Stomach (tissue), 4 donors: ENCODE results near the gene DNM3.

Experiments
- POLR2A ChIP-seq, 4 donors: fragments of 450-650 bp; IDR thresholded peaks; one replicate each; pipeline ENCODE4 v1.6.1; 2016; ENCODE audit warnings: antibody characterized with exemption in 4 of 4, control low read depth in 2 of 4, mild to moderate bottlenecking in 1 of 4, moderate library complexity in 1 of 4
- POLR2AphosphoS5 ChIP-seq, 3 donors: sonication (generic); formaldehyde crosslinking; IDR thresholded peaks; one replicate each; pipeline ENCODE4 v1.6.1; 2016; ENCODE audit warnings: antibody characterized with exemption in 3 of 3
- TF ChIP-seq, protein P1 (sequence below), 7 experiments: fragments of 450-650 bp in 4 of 7; fragments of 200-600 bp in 3 of 7; sonication (generic) in 3 of 7; IDR thresholded peaks; one replicate each; pipeline ENCODE4 v1.5.1; 2016 to 2019; ENCODE audit warnings: antibody characterized with exemption in 7 of 7, control low read depth in 2 of 7, mild to moderate bottlenecking in 1 of 7

DNA sequence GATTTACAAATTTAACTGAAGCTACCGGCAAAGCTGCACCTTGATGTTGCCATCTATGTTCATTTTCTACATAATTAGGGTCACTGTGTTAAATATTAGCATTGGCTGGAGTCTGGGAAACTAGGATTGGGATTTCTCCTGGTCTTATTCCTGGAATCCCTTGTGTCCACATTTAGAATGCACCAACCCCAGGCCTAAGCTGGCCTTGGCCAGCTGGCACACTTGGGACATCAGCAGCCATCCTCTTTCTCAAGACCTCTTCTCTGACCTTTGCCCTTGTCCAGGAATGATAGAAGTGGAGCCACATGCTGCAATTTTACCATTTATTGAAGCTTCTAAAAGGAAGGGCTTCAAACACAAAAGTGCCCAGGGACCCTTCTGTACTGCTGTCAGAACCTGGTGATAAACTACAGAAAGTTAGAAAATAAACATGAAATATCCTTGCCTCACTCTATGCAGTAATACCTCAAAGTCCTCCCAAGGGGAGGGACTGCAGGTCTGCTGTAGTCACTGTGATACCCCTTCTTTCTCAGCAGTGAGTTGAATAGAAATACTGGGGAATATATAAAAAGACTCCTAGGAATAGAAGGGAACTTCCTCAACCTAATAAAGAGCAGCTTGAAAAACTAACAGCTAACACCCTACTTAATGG, 616.3 kb downstream of the DNM3 start:
- TF ChIP-seq POLR2A (IDR thresholded peaks at IDR 0.05) (no peak), POLR2AphosphoS5 (IDR thresholded peaks at IDR 0.05) (no peak)
- TF ChIP-seq, protein P1, sequence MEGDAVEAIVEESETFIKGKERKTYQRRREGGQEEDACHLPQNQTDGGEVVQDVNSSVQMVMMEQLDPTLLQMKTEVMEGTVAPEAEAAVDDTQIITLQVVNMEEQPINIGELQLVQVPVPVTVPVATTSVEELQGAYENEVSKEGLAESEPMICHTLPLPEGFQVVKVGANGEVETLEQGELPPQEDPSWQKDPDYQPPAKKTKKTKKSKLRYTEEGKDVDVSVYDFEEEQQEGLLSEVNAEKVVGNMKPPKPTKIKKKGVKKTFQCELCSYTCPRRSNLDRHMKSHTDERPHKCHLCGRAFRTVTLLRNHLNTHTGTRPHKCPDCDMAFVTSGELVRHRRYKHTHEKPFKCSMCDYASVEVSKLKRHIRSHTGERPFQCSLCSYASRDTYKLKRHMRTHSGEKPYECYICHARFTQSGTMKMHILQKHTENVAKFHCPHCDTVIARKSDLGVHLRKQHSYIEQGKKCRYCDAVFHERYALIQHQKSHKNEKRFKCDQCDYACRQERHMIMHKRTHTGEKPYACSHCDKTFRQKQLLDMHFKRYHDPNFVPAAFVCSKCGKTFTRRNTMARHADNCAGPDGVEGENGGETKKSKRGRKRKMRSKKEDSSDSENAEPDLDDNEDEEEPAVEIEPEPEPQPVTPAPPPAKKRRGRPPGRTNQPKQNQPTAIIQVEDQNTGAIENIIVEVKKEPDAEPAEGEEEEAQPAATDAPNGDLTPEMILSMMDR (IDR thresholded peaks at IDR 0.05) = no peak
